K562 (cell line): ENCODE data around the gene SVEP1.

ENCODE experiments used
- CBX1 ChIP-seq: sonication (generic); IDR thresholded peaks from 2 replicates; pipeline ENCODE4 v1.6.1; 2016; ENCODE audit warnings: antibody characterized with exemption, low read depth, mild to moderate bottlenecking
- CTCF ChIP-seq, 3 experiments: IDR thresholded peaks in 2 of 3; conservative IDR thresholded peaks in 1 of 3; 2 replicates each; pipeline ENCODE4 v1.5.1; 2011 to 2012; ENCODE audit warnings: low read length in 3 of 3, mild to moderate bottlenecking in 3 of 3, control low read depth in 2 of 3, improper control_type of control experiment in 1 of 3, inconsistent platforms in 1 of 3, low read depth in 1 of 3, mixed read lengths in 1 of 3, moderate library complexity in 1 of 3; ENCODE audit not compliant: insufficient read depth in 2 of 3
- IRF1 ChIP-seq: sonication (generic); formaldehyde crosslinking; IDR thresholded peaks from 2 replicates; pipeline ENCODE4 v1.8.0; 2022; ENCODE audit warnings: missing genetic modification reagents, mild to moderate bottlenecking, borderline replicate concordance
- MAX ChIP-seq: sonication (generic); formaldehyde crosslinking; IDR thresholded peaks from 2 replicates; pipeline ENCODE4 v1.9.0; 2022; ENCODE audit warnings: mild to moderate bottlenecking, missing genetic modification reagents
- NFE2L1 ChIP-seq: fragments of 450-650 bp; IDR thresholded peaks from 2 replicates; pipeline ENCODE4 v1.6.1; 2016; ENCODE audit warnings: missing genetic modification characterization, low read depth, mild to moderate bottlenecking, missing compliant biosample characterization, moderate library complexity, borderline replicate concordance
- RBM25 ChIP-seq: fragments of 200-400 bp; formaldehyde crosslinking; IDR thresholded peaks from 2 replicates; pipeline ENCODE4 v1.6.1; 2018; ENCODE audit warnings: low read length, low read depth, moderate library complexity; ENCODE audit not compliant: severe bottlenecking
- SIN3B ChIP-seq: fragments of 450-650 bp; IDR thresholded peaks from 2 replicates; pipeline ENCODE4 v1.6.1; 2017; ENCODE audit warnings: low read depth, mild to moderate bottlenecking, moderate library complexity

- TF ChIP-seq CBX1: no peak
- no peak for TF ChIP-seq CTCF (IDR thresholded peaks at IDR 0.05 in 2 of 3, conservative IDR thresholded peaks at IDR 0.05 in 1 of 3; ENCODE audit: insufficient read depth in 2 of 3, low read depth in 1 of 3, low read length in 3 of 3)
- no peak for TF ChIP-seq NFE2L1 (tag)
- TF ChIP-seq SIN3B: no peak
- TF ChIP-seq MAX: no peak
- no peak for TF ChIP-seq RBM25
- no peak for TF ChIP-seq IRF1 (CRISPR knock-in tag)
Measured at GRCh38 chr9:110590816-110591215, 11.3 kb upstream of the SVEP1 start.
